UCSD-AML1 (cell line): ENCODE results near the gene IQSEC2.

ENCODE experiments used
- DNase-seq: peaks from one replicate; lab custom pipeline; 2025; ENCODE audit not compliant: unreplicated experiment; lab: John Stamatoyannopoulos, UW

IQSEC2 gene

DNA sequence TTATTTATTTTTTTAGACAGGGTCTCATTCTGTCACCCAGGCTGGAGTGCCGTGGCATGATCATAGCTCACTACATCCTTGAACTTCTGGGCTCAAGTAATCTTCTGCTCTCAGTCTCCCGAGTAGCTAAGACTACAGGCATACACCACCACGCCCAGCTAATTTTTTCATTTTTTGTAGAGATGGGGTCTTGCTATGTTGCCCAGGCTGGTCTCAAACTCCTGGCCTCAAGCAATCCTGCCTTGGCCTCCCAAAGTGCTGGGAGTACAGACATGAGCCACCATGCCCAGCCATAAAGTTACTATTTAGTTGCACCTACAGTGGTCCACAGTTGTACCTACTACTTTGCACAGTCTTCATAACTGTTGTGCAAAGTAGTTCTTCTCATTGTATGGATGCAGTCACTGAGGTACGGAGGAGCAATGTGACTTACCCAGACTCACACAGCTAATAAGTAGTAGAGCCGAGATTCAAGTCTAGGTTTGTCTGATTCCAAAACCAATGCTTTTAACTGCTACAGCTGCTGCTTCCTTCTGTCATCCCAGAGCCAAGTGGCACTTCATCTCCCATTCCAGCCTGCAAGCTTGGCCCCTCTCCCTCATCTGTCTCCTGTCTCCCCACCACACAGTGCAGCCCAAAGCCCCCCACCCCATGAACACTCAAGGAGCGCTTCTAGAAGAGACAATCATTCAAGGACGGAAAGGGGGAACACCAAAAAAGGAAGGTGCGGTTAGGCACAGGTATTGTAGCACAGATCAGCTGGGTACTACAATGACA is 24.0 kb upstream of the IQSEC2 start:
- DNase-seq: no peak

- DNase-seq: no peak
Observed at GRCh38 chrX:53303195-53303594, 21.8 kb upstream of the IQSEC2 start.

- DNase-seq: no peak
Observed at GRCh38 chrX:53300157-53300556, 18.8 kb upstream of the IQSEC2 start.

DNA sequence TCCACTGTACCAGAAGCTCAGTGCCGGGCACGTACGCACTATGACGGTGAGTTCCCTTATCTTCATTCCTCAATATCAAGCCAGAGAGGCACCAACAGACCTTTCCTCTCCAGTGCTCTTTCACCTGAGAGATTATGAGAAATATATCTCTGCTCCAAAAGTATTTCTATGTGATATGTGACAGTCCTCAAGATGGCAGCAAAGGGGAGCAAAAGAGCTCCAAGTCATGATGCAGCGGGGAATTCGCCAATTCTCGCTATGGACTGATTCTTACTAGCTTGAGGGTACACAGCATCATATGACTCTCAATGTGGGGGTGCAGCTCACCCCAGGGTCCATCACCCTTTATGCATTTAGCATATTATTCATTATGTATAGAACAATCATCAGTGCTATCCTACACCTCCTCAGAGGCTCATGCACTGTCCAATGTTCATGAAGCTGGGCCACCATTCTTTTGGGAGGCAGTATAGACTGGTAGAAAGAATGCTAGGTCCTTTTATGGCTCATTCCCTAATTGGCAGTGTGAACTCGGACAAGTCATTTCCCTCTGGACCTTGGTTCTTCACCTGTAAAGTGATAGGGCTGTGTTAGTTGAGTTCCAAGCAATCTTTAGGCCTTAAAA is 12.8 kb upstream of the IQSEC2 start:
- DNase-seq: no peak

GRCh38 chrX:53291596-53291995 is 10.2 kb upstream of the IQSEC2 start:
- no peak for DNase-seq

GRCh38 chrX:53290441-53291041 is 9.2 kb upstream of the IQSEC2 start:
- no peak for DNase-seq

DNA sequence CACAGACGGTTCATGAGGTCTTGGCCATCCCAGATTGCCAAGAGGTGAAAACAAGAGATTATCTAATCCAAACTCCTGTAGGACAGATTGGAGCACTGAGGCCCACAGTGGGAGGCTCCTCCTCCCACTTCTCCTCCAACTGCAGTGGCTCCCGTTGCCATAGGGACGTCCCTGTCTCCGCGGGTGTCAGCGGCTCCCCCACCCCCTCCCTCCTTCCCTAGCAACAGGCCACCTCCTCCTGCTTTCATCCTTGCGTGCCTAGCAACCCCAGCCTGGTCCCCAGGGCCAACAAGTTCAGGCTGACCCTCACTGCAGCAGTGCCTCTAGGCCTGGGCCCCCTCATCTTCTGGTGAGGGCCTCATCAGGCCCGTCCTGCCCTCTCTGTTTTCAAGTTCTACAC is 6.8 kb upstream of the IQSEC2 start:
- no peak for DNase-seq

DNA sequence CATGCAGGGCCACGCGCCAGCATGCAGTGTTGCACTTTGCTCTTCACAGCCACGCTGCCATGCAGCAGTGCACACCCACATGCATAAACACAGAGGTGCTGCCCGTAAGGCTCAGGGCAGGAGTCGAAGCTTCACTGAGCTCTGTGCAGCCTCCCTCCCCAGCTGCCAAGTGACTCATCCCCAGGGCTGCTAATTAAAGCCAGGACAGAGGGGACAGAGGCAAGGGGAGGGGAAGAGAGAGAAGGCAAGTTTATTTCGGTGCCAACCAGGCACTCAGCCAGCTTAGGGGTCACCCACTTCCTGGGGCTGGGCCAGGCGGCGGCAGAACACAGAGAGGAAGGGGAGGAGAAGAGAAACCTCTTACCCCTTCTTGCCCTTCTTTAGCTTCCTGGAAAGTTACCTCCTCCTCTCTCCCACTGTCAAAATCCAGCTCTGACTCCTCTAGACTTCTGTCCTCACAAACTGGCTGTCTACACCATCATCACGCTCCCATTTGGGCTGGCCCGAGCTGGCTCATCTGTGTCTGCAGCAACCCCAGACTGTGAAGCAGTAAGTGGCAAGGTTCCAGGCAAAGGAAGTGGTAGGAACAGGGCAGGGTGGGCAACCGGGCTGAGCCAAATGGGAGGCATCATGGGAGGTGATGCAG is 6.2 kb upstream of the IQSEC2 start:
- peak; percentile 57 for DNase-seq

DNA sequence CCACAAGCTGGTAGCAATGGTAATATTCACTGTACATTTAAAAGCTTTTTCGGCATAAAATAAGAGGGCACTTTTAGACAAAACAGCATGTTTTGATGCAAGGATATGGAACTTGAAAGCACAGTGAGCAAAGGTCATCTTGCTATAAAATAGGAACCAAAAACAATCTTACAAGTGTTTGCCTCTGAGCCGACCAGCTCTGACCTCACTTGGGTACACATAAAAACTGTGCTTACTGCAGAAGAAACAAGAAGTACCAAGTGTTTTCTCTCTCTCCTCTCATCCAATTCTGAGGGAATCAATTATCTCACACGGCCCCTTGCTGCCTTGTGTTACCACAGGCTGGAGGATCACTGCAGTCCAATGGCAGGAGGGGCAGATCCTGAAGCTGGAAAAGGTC is 4.8 kb upstream of the IQSEC2 start:
- no peak for DNase-seq

DNA sequence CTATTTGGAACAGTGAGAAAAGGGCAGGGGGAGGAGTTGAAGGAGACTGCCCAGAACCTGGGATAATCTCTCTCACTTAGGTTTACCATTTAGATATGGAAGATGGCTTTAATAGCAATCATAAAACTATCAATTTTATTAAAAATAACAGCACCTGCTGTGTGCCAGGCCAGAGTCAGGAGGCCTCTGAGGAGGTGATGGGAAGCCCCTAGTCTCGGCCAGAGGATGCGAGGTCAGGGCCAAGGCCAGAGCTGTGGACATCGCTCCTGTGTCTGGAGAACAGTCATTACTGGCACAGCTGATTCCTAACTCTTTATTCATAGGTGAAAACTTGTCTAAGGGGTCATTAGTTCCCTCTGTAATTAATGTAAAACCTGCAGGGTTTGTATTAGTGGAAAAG is 4.2 kb upstream of the IQSEC2 start:
- no peak for DNase-seq

- peak; percentile 65 for DNase-seq
Observed at GRCh38 chrX:53284684-53285447, 3.5 kb upstream of the IQSEC2 start.

DNA sequence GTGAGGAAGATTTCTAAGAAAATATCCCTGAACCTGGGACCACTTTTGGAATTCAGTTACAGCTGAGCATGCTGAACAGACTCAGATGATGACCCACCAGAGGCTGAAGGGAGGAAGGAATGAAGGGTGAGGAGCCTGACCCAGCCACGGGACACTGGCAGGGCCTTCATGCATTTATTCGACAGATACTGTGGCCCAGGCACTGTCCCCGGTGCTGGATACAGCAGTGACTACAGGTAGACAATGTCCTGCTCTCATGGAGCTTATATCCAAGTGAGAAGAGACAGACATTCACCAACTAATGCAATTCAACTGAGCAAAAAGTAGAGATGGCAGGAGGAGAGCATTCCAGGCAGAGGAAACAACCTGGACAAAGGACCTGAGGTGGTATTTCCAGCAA is 2.2 kb upstream of the IQSEC2 start:
- no peak for DNase-seq

DNA sequence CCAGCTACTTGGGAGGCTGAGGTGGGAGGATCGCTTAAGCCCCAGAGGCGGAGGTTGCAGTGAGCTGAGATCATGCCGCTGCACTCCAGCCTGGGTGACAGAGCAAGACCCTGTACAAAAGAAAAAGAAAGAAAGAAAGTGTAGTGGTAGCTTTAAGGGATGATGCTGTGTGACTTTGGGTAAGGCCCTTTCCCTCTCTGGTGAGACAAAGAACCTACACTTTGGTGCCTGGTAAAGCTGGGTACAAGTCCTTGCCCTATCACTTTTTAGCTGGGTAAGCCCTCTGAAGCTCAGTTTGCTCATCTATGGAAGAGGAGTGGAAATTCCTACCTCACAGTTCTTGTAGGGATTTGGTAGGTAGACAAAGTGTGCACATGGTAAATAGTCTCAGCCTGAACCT is 1.7 kb upstream of the IQSEC2 start:
- DNase-seq: no peak

GRCh38 chrX:53281963-53282695 is 745 bp upstream of the IQSEC2 start:
- no peak for DNase-seq

- no peak for DNase-seq
Observed at GRCh38 chrX:53280331-53281320, 758 bp downstream of the IQSEC2 start.

DNA sequence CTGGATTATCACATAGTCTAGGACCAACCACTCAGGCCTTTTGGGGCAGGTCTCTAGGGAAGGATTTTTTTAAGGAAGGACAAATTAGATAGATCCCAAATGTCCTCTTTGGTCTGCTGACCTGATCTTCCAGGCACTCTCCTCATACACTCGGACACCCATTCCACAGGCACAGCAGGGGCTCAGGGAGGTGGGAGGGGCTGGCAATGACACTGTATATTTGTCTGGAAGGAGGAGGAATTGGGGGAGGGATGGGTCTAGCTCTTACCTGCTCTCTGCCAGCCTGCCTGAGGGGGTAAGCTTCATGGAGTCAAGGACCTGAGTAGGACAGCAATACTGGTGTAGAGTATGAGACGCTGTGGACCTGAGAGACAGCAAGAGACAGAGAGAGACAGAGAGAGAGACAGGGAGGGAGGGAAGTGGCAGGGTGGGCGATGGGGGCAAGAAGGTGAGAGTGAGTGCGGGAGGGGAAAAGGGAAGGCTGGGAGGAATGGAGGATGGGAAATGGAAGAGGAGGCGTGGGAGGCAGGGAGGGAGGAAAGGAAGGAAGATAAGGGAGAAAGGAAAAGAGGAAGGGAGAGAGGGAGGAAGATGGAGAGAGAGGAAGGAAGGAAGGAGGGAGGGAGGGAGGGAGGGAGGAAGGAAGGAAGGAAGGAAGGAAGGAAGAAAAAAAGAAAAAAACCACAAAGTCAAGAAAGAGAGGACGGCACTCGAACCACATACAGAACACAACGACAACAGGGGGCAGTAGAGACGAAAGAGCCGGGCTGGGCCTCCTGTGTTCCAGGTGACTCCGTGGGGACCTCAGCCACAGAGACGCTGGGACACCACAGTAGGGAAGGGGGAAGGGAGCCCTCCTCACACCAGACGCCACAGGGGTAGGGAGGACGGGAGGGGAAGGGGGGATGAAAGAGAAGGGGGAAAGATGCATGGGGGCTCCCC is 1.8 kb downstream of the IQSEC2 start:
- DNase-seq: no peak

DNA sequence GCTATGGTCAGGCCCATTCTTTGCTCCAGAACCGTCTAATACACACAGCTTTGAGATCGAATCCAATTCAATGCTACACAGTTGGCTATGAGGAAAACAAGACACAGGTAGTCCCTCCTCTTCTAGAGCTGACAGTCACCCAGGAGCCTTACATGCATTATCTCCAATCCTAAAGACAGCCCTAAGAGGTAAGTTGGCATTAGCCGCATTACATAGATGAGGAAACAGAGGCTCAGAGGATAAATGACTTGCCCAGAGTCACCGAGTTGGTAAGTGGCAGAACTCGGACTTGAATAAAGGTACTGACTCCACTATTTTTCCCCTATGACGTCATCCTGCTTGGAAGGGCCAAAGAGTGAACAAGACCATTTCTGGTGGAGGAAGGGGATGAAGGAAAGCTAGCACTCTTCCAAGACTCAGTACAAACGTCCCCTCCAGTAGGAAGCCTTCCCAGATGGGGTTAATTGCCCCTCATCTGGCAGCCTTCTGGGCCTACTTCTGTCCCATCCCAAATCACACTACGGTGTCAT is 8.5 kb downstream of the IQSEC2 start:
- DNase-seq: no peak

DNA sequence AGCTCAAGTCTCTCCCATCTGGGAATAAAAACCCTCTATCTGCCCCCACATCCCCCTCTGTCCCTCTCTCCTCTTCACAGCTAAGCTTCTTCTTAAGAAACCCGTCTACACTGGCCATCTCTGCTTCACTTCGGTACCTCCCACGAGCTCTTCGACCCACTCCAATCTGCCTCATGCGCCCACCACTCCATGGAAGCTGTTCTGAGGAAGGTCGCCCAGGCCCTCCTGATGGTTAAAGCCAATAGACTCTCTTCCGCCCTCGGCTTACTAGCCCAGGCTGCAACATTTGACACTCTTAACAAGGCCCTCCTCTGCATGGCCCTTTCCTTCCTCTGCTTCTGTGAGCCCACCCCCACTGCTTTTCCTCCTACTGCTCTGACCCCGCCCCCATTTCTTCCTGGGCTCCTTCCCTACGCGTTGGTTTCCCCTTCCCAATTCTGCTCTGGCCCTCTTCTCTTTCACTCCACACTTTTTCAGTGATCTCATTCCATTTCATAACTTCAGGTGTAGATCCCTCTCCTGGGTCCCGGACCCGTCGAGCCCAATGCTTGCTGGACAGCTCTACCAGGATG is 11.8 kb downstream of the IQSEC2 start:
- no peak for DNase-seq
